ENCODE data around the gene TNRC18.

- no peak for TF ChIP-seq CTCF (conservative IDR thresholded peaks at IDR 0.05)
- TF ChIP-seq EZH2 (IDR thresholded peaks at IDR 0.05; ENCODE audit: low read depth): no peak
Measured at GRCh38 chr7:5457245-5457735, 33.7 kb upstream of the TNRC18 start.
